AG10803 (cell line): ENCODE data around the gene CNOT6.
"Not testable (repeated sequence)": the region's sequence is repeated elsewhere in the genome, so short reads cannot be mapped to it uniquely, and the experiment has no call there.

Source experiments
- DNase-seq: peaks from one replicate; pipeline ENCODE4 v3.0.0; 2010; ENCODE audit warnings: low read depth
- H3K4me3 ChIP-seq: 2 replicates; pipeline ENCODE4 v1.5.1; 2011; ENCODE audit warnings: mild to moderate bottlenecking, low read length, control low read depth
- CTCF ChIP-seq: conservative IDR thresholded peaks from 2 replicates; pipeline ENCODE4 v1.5.1; 2011; ENCODE audit warnings: mild to moderate bottlenecking, low read length, control low read depth, inconsistent platforms

The CNOT6 gene

GRCh38 chr5:180474569-180474968, 19.6 kb upstream of the CNOT6 start:
- no peak overlapping the region for H3K4me3 ChIP-seq
- no peak for TF ChIP-seq CTCF
- no peak for DNase-seq

- not testable (repeated sequence) for H3K4me3 ChIP-seq, DNase-seq
These were observed 18.1 kb upstream of the CNOT6 start for GRCh38 chr5:180475969-180476524.

GRCh38 chr5:180484813-180485212, 9.4 kb upstream of the CNOT6 start:
- DNase-seq, result no peak
- H3K4me3 ChIP-seq, result no peak overlapping the region
- no peak for TF ChIP-seq CTCF

- DNase-seq, result no peak
- TF ChIP-seq CTCF, result no peak
- no peak overlapping the region for H3K4me3 ChIP-seq
These were observed 7.5 kb upstream of the CNOT6 start for GRCh38 chr5:180486636-180487149.

GRCh38 chr5:180487556-180487955, 6.6 kb upstream of the CNOT6 start:
- no peak overlapping the region for H3K4me3 ChIP-seq
- TF ChIP-seq CTCF, result no peak
- DNase-seq, result no peak

- no peak for TF ChIP-seq CTCF
- no peak overlapping the region for H3K4me3 ChIP-seq
- DNase-seq, result no peak
These were observed 2.7 kb upstream of the CNOT6 start for GRCh38 chr5:180491496-180491895.

- DNase-seq, result no peak
- no peak for TF ChIP-seq CTCF
- no peak overlapping the region for H3K4me3 ChIP-seq
These were observed 1.8 kb upstream of the CNOT6 start for GRCh38 chr5:180492226-180492903.
